ENCODE measurements around the gene CARS2.

The CARS2 gene

DNA sequence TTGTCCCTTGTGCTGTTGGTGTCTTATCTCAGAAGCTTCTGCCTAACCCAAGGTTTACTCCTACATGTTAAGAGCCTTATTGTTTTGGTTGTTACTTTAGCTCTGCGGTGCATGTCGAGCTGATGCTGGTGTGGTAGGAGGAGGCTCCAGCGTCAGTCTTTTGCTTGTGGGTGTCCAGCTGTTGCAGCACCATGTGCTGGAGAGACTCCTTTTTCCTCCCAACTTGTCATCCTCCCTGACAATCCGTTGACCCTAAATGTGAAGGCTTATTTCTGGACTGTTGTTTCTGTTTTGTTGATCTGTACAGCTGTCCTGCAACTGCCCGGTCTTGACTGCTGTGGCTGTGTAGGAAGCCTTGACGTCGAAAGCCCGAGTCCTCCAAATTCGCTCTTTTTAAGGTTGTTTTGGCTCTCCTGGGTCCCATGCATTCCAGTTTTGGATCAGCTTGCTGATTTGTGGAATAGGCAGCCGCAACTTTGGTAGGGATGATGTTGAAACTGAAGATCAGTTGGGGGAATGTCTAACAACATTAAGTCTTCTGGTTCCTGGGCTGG, 75.3 kb downstream of the CARS2 start:
- H3K4me1 ChIP-seq: no peaks in the 10 kb centered on the region
- H3K9me3 ChIP-seq (ENCODE audit: control insufficient read depth, low read length): no peaks in the 10 kb centered on the region
- H3K27me3 ChIP-seq (ENCODE audit: control insufficient read depth, insufficient read depth, low read length): no peaks in the 10 kb centered on the region
- H3K79me2 ChIP-seq: peaks cover 11% of the 10 kb centered on the region
- no peak overlapping the region for H3K4me3 ChIP-seq (ENCODE audit: low read depth, low read length)
- H2AFZ ChIP-seq: no peak overlapping the region
- H3K9ac ChIP-seq: no peak overlapping the region
- no peak overlapping the region for H3K27ac ChIP-seq
- no peak overlapping the region for H3K4me2 ChIP-seq (ENCODE audit: low read length)
- TF ChIP-seq, protein P1, sequence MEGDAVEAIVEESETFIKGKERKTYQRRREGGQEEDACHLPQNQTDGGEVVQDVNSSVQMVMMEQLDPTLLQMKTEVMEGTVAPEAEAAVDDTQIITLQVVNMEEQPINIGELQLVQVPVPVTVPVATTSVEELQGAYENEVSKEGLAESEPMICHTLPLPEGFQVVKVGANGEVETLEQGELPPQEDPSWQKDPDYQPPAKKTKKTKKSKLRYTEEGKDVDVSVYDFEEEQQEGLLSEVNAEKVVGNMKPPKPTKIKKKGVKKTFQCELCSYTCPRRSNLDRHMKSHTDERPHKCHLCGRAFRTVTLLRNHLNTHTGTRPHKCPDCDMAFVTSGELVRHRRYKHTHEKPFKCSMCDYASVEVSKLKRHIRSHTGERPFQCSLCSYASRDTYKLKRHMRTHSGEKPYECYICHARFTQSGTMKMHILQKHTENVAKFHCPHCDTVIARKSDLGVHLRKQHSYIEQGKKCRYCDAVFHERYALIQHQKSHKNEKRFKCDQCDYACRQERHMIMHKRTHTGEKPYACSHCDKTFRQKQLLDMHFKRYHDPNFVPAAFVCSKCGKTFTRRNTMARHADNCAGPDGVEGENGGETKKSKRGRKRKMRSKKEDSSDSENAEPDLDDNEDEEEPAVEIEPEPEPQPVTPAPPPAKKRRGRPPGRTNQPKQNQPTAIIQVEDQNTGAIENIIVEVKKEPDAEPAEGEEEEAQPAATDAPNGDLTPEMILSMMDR (IDR thresholded peaks at IDR 0.05): no peak
- no peaks in the 10 kb centered on the region for H3K36me3 ChIP-seq (ENCODE audit: control insufficient read depth, insufficient read depth, low read length)

DNA sequence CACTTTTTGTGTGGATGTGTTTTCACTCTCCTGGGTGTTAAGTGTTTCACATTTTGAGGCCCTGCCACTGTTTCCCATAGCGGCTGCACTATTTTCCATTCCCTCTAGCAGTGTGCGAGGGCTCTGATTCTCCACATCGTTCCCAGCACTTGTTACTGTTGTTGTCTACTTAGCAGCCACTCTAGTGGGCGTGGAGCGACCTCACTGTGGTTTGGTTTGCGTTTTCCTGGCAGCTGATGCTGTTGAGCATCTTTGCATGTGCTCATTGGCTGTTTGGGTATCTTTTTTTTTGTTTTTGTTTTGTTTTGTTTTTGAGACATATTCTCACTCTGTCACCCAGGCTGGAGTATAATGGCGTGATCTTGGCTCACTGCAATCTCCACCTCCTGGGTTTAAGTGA, 76.2 kb downstream of the CARS2 start:
- Histone ChIP-seq H3K4me2 (ENCODE audit: low read length) (no peak overlapping the region), H3K4me1 (no peaks in the 10 kb centered on the region), H3K4me3 (ENCODE audit: low read depth, low read length) (no peak overlapping the region), H3K27ac (no peak overlapping the region), H3K79me2 (peaks cover 20% of the 10 kb centered on the region), H3K9ac (no peak overlapping the region), H3K27me3 (ENCODE audit: control insufficient read depth, insufficient read depth, low read length) (no peaks in the 10 kb centered on the region), H3K9me3 (ENCODE audit: control insufficient read depth, low read length) (no peaks in the 10 kb centered on the region), H2AFZ (no peak overlapping the region), H3K36me3 (ENCODE audit: control insufficient read depth, insufficient read depth, low read length) (no peaks in the 10 kb centered on the region)
- TF ChIP-seq, protein P1 (IDR thresholded peaks at IDR 0.05): no peak

DNA sequence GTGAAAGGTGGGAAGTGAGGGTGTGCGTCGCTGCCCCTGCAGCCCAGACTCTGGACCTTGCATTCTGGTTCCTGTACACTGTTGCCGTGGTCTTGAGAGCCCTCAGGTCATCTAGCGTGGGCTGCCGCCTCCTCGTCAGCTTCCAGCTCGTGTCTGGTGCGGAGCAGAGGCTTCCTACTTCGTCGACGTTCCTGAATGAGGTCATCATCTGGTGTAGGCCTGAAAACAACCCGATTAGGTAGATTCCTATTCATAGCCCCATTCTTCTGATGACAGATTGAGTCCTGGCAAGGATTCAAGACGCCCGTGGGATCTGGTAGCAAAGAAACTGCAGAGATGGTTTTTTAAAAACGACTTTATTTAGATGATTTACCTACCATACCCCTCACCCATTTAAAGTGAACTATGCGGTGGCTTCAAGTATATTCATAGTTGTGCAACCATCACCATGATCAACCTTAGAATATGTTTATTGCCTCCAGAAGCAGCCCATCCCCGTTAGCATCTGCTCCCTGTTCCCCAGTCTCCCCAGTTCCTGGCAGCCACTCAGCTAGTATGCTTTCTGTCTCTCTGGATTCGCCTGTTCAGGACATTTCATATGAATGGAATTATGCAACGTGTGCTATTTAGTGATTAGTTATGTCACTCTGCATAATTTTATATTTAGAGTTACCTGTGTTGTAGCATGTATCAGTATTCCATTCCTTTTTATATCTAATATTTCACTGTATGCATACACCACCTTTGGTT, 76.8 kb downstream of the CARS2 start:
- no peak overlapping the region for H3K4me2 ChIP-seq (ENCODE audit: low read length)
- no peaks in the 10 kb centered on the region for H3K4me1 ChIP-seq
- H3K4me3 ChIP-seq (ENCODE audit: low read depth, low read length): no peak overlapping the region
- H3K9me3 ChIP-seq (ENCODE audit: control insufficient read depth, low read length): no peaks in the 10 kb centered on the region
- no peak overlapping the region for H2AFZ ChIP-seq
- H3K36me3 ChIP-seq (ENCODE audit: control insufficient read depth, insufficient read depth, low read length): no peaks in the 10 kb centered on the region
- H3K27ac ChIP-seq: no peak overlapping the region
- H3K27me3 ChIP-seq (ENCODE audit: control insufficient read depth, insufficient read depth, low read length): no peaks in the 10 kb centered on the region
- TF ChIP-seq, protein P1 (IDR thresholded peaks at IDR 0.05): no peak
- H3K9ac ChIP-seq: no peak overlapping the region
- H3K79me2 ChIP-seq: peaks cover 26% of the 10 kb centered on the region

DNA sequence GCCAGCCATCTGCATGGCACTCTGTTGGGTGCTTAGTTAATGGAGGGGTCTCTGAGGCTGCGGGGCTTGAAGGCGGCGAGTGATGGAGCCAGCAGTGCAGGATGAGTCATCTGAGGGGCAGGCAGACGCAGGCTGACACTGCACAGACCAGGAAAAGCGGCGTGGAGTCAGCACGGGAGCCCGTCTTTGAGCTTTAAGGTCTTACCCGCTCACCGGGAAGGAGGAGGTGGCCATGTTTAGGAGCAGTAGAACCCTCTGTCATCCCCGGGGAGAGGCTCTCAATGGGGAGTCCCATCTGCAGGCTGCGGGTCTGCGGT, 77.5 kb downstream of the CARS2 start:
- H3K27me3 ChIP-seq (ENCODE audit: control insufficient read depth, insufficient read depth, low read length): no peaks in the 10 kb centered on the region
- no peaks in the 10 kb centered on the region for H3K36me3 ChIP-seq (ENCODE audit: control insufficient read depth, insufficient read depth, low read length)
- H3K4me1 ChIP-seq: no peaks in the 10 kb centered on the region
- no peaks in the 10 kb centered on the region for H3K9me3 ChIP-seq (ENCODE audit: control insufficient read depth, low read length)
- no peak overlapping the region for H3K9ac ChIP-seq
- H3K4me2 ChIP-seq (ENCODE audit: low read length): no peak overlapping the region
- no peak overlapping the region for H2AFZ ChIP-seq
- H3K27ac ChIP-seq: no peak overlapping the region
- no peak overlapping the region for H3K4me3 ChIP-seq (ENCODE audit: low read depth, low read length)
- H3K79me2 ChIP-seq: peaks cover 28% of the 10 kb centered on the region
- TF ChIP-seq, protein P1 (IDR thresholded peaks at IDR 0.05): no peak
